Prostate gland (tissue), 2 donors: ENCODE results near the gene UBR7.
"Not testable (repeated sequence)": the region's sequence is repeated elsewhere in the genome, so short reads cannot be mapped to it uniquely, and the experiment has no call there.

ENCODE experiments used
- POLR2A ChIP-seq: fragments of 450-650 bp; IDR thresholded peaks from one replicate; pipeline ENCODE4 v1.6.1; 2016; ENCODE audit warnings: antibody characterized with exemption, mild to moderate bottlenecking
- POLR2AphosphoS5 ChIP-seq: sonication (generic); formaldehyde crosslinking; IDR thresholded peaks from one replicate; pipeline ENCODE4 v1.6.1; 2017; ENCODE audit warnings: antibody characterized with exemption
- TF ChIP-seq, protein P1 (sequence below), 4 experiments: fragments of 200-600 bp in 2 of 4; fragments of 450-650 bp in 2 of 4; sonication (generic) in 2 of 4; IDR thresholded peaks; 1 replicate in 3 of 4; 2 replicates in 1 of 4; pipeline ENCODE4 v1.5.1; 2016 to 2019; ENCODE audit warnings: antibody characterized with exemption in 4 of 4, mild to moderate bottlenecking in 2 of 4, moderate library complexity in 2 of 4

DNA sequence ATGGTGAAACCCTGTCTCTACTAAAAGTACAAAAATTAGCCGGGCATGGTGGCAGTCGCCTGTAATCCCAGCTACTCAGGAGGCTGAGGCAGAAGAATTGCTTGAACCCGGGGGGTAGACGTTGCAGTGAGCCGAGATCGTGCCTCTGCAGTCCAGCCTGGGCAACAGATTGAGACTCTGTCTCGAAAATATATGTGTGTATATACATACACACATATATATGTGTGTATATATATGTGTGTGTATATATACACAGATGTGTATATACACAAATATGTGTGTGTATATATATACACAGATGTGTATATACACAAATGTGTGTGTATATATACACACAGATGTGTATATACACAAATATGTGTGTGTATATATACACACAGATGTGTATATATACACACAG lies 48.7 kb upstream of the UBR7 start:
- not testable (repeated sequence) for TF ChIP-seq POLR2A, POLR2AphosphoS5
- TF ChIP-seq, protein P1, sequence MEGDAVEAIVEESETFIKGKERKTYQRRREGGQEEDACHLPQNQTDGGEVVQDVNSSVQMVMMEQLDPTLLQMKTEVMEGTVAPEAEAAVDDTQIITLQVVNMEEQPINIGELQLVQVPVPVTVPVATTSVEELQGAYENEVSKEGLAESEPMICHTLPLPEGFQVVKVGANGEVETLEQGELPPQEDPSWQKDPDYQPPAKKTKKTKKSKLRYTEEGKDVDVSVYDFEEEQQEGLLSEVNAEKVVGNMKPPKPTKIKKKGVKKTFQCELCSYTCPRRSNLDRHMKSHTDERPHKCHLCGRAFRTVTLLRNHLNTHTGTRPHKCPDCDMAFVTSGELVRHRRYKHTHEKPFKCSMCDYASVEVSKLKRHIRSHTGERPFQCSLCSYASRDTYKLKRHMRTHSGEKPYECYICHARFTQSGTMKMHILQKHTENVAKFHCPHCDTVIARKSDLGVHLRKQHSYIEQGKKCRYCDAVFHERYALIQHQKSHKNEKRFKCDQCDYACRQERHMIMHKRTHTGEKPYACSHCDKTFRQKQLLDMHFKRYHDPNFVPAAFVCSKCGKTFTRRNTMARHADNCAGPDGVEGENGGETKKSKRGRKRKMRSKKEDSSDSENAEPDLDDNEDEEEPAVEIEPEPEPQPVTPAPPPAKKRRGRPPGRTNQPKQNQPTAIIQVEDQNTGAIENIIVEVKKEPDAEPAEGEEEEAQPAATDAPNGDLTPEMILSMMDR (IDR thresholded peaks at IDR 0.05), result not testable (repeated sequence)
